Sigmoid colon (tissue), 7 donors: ENCODE measurements around the gene ST13. TPM values are rescaled to one million over a fixed set of nuclear protein-coding genes. Genes with fewer than 3 reads are reported as not detected.
"Not testable (repeated sequence)": the region's sequence is repeated elsewhere in the genome, so short reads cannot be mapped to it uniquely, and the experiment has no call there.

Source experiments
- DNase-seq: peaks from one replicate; pipeline ENCODE4 v3.0.0-alpha.2; 2019
- H3K27ac ChIP-seq, 4 donors: fragments of 200-600 bp; sonication (generic); one replicate each; pipeline ENCODE4 v1.5.1; 2016 to 2019; ENCODE audit warnings: mild to moderate bottlenecking in 1 of 4
- H3K27me3 ChIP-seq, 3 donors: fragments of 200-600 bp; sonication (generic); one replicate each; pipeline ENCODE4 v1.5.1; 2019; ENCODE audit warnings: mild to moderate bottlenecking in 1 of 3
- H3K36me3 ChIP-seq, 4 donors: fragments of 200-600 bp; sonication (generic); one replicate each; pipeline ENCODE4 v1.5.1; 2016 to 2019
- H3K4me1 ChIP-seq, 4 donors: fragments of 200-600 bp; sonication (generic); one replicate each; pipeline ENCODE4 v1.5.1; 2017 to 2019
- H3K4me3 ChIP-seq, 4 donors: fragments of 200-600 bp; sonication (generic); one replicate each; pipeline ENCODE4 v1.5.1; 2017 to 2019; ENCODE audit warnings: mild to moderate bottlenecking in 2 of 4, moderate library complexity in 1 of 4
- H3K9me3 ChIP-seq, 4 donors: fragments of 200-600 bp in 3 of 4; sonication (generic) in 3 of 4; one replicate each; pipeline versions ENCODE4 v1.5.1 to v1.6.1; 2013 to 2019
- CTCF ChIP-seq, 4 experiments: fragments of 450-650 bp in 3 of 4; fragments of 200-600 bp in 1 of 4; IDR thresholded peaks; one replicate each; pipeline ENCODE4 v1.5.1; 2016 to 2019; ENCODE audit warnings: antibody characterized with exemption in 4 of 4, mild to moderate bottlenecking in 3 of 4, moderate library complexity in 2 of 4
- EP300 ChIP-seq, 4 donors: sonication (generic); formaldehyde crosslinking; IDR thresholded peaks; one replicate each; pipeline ENCODE4 v1.6.1; 2017; ENCODE audit warnings: antibody characterized with exemption in 4 of 4
- POLR2A ChIP-seq, 2 donors: fragments of 450-650 bp; IDR thresholded peaks; one replicate each; pipeline ENCODE4 v1.6.1; 2016; ENCODE audit warnings: antibody characterized with exemption in 2 of 2, mild to moderate bottlenecking in 2 of 2, moderate library complexity in 2 of 2
- POLR2AphosphoS5 ChIP-seq, 4 donors: sonication (generic); formaldehyde crosslinking; IDR thresholded peaks; one replicate each; pipeline ENCODE4 v1.6.1; 2017; ENCODE audit warnings: antibody characterized with exemption in 4 of 4
- WGBS, 2 donors: extraction: QIAGEN DNeasy Blood & Tissue Kit; methylation state at CpG; one replicate each; pipeline ENCODE4 v1.1.7; 2013; 5-methylcytosine and 5-hydroxymethylcytosine counted together
- intact Hi-C: fragments of 100-400 bp; cut with DNase I; formaldehyde crosslinking; loops from one replicate; pipeline ENCODE4 v1.15.1; 2023
- polyA plus RNA-seq, 3 donors: library from polyadenylated mRNA; stranded (reverse); fragments of 200-250 nt; gene quantifications; one replicate each; pipeline ENCODE4 v1.2.3, GENCODE V29; 2013
- total RNA-seq, 4 donors: library from RNA; depleted of rRNA; stranded (reverse); fragments of >200 nt; gene quantifications; one replicate each; pipeline ENCODE4 v1.1.0, GENCODE V29; 2016
- donor health status: healthy with polysubstance abuse.
- donor health status: Bipolar disorder and iron deficiency.
- donor health status: healthy.

ST13 gene
- total and polyA plus RNA-seq, 7 donors = 76.1 to 213 (median 191) TPM

GRCh38 chr22:40875111-40875510, 18.7 kb upstream of the ST13 start:
- Histone ChIP-seq H3K4me1 (no peaks in the 10 kb centered on the region), H3K4me3 (no peak overlapping the region), H3K27me3 (no peaks in the 10 kb centered on the region), H3K9me3 (no peaks in the 10 kb centered on the region), H3K36me3 (peaks cover 0 to 42% (median 5%) of the 10 kb centered on the region in 4 donors), H3K27ac (no peak overlapping the region)
- TF ChIP-seq POLR2AphosphoS5 (IDR thresholded peaks at IDR 0.05) = no peak
- TF ChIP-seq EP300 (IDR thresholded peaks at IDR 0.05) = no peak
- intact Hi-C loops = no loop called here
- DNase-seq = no peak
- 96 to 97% methylated on average over 3 of the region's 3 CpGs for whole genome bisulfite sequencing, 2 donors

- Histone ChIP-seq H3K4me1 (no peaks in the 10 kb centered on the region), H3K36me3 (peaks cover 0 to 46% (median 5%) of the 10 kb centered on the region in 4 donors), H3K27ac (no peak overlapping the region), H3K27me3 (no peaks in the 10 kb centered on the region), H3K4me3 (no peak overlapping the region), H3K9me3 (no peaks in the 10 kb centered on the region)
- no peak for DNase-seq
- TF ChIP-seq EP300 (IDR thresholded peaks at IDR 0.05) (no peak), CTCF (IDR thresholded peaks at IDR 0.05) (no peak), POLR2AphosphoS5 (IDR thresholded peaks at IDR 0.05) (no peak), POLR2A (IDR thresholded peaks at IDR 0.05) (no peak)
- 96 to 99% methylated on average over 3 of the region's 3 CpGs for WGBS, 2 donors
- intact Hi-C loops = no loop called here
These were observed 17.6 kb upstream of the ST13 start for GRCh38 chr22:40874016-40874415.

- H3K27me3 ChIP-seq, H3K4me1 ChIP-seq, H3K27ac ChIP-seq, DNase-seq, H3K9me3 ChIP-seq, H3K4me3 ChIP-seq, intact Hi-C loops: not testable (repeated sequence)
- peaks cover 0 to 25% (median 5%) of the 10 kb centered on the region in 4 donors for H3K36me3 ChIP-seq
- 48 to 90% methylated on average over 6 of the region's 6 CpGs for WGBS, 2 donors
These were observed 11.9 kb upstream of the ST13 start for GRCh38 chr22:40868379-40868778.

- no peak for DNase-seq
- Histone ChIP-seq H3K36me3 (peaks cover 0 to 27% (median 4%) of the 10 kb centered on the region in 4 donors), H3K4me1 (no peaks in the 10 kb centered on the region), H3K27me3 (no peaks in the 10 kb centered on the region), H3K4me3 (no peak overlapping the region), H3K9me3 (no peaks in the 10 kb centered on the region), H3K27ac (no peak overlapping the region)
- 91 to 95% methylated on average over 2 of the region's 2 CpGs for WGBS, 2 donors
- TF ChIP-seq EP300 (IDR thresholded peaks at IDR 0.05) (no peak), POLR2A (IDR thresholded peaks at IDR 0.05) (no peak), CTCF (IDR thresholded peaks at IDR 0.05) (no peak), POLR2AphosphoS5 (IDR thresholded peaks at IDR 0.05) (no peak)
- intact Hi-C loops = no loop called here
These were observed 10.7 kb upstream of the ST13 start for GRCh38 chr22:40867109-40867508.

DNA sequence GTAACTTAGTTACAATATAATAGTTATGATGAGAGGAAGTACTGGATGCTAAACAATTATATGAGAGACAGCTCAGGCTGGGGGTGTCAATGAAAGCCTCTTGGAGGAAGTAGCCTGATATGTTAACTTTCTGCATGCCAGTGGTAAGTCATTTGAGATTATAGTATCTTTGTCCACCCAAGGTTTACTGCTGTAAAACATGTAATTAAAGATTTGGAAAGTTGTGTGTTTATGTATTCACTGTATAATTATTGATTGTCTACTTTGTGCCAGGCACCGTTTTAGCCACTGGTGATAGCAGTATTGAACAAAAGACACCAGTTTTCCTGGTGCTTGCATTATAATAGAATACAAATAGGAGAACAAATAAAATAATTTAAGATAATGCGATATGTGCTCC, 6.1 kb upstream of the ST13 start:
- no peak for TF ChIP-seq POLR2A (IDR thresholded peaks at IDR 0.05)
- Histone ChIP-seq H3K36me3 (peaks cover 0 to 17% (median 0%) of the 10 kb centered on the region in 4 donors), H3K4me3 (no peak overlapping the region), H3K9me3 (no peaks in the 10 kb centered on the region), H3K27me3 (no peaks in the 10 kb centered on the region), H3K4me1 (peaks cover 0 to 13% (median 12%) of the 10 kb centered on the region in 4 donors), H3K27ac (no peak overlapping the region)
- no peak for DNase-seq
- 70 to 96% methylated on average over 2 of the region's 2 CpGs for WGBS, 2 donors
- intact Hi-C loops = no loop called here

GRCh38 chr22:40862013-40862412, 5.6 kb upstream of the ST13 start, which contains the start of gene DNAJB7:
Gene DNAJB7 (minus strand): TSS chr22:40862113. CDS start chr22:40861994, 119 bp downstream.
- H3K9me3 ChIP-seq = no peaks in the 10 kb centered on the region
- H3K27ac ChIP-seq = no peak within 1 kb of the TSS
- peaks cover 0 to 14% (median 14%) of the 10 kb centered on the region in 4 donors for H3K4me1 ChIP-seq
- H3K36me3 ChIP-seq = peaks cover 0 to 17% (median 0%) of the 10 kb centered on the region in 4 donors
- WGBS, 2 donors = 89 to 95% methylated on average over 3 of the region's 3 CpGs
- intact Hi-C loops = no loop called here
- no peak for TF ChIP-seq CTCF (IDR thresholded peaks at IDR 0.05)
- TF ChIP-seq POLR2A (IDR thresholded peaks at IDR 0.05) = no peak
- TF ChIP-seq POLR2AphosphoS5 (IDR thresholded peaks at IDR 0.05) = no peak
- TF ChIP-seq EP300 (IDR thresholded peaks at IDR 0.05) = no peak
- H3K4me3 ChIP-seq = no peak within 1 kb of the TSS
- DNase-seq = no peak
- H3K27me3 ChIP-seq = no peaks in the 10 kb centered on the region
